Frontal cortex (tissue), 4 donors: Measurements from ENCODE around the gene GBF1. TPM values are rescaled to one million over a fixed set of nuclear protein-coding genes. Genes with fewer than 3 reads are reported as not detected.

Experiments used
- DNase-seq, 2 donors: peaks; one replicate each; pipeline ENCODE4 v3.0.0; 2012; ENCODE audit warnings: low spot score in 2 of 2
- FAIRE-seq: peaks from 2 replicates; lab custom pipeline; 2012; peaks lifted over from hg19 to GRCh38; lab: Jason Lieb, UNC
- total RNA-seq: library from RNA; depleted of rRNA; stranded (reverse); fragments of >200 nt; gene quantifications from one replicate; pipeline ENCODE4 v1.2.3, GENCODE V29; 2014
- donor health status: control.
- donor health status: control.
- donor health status: control.

The GBF1 gene
- total RNA-seq, 1 donor from 2014 or later: 14.7 TPM

GRCh38 chr10:102431452-102432124, 186.3 kb downstream of the GBF1 start:
- FAIRE-seq (no peak), DNase-seq (no peak)

Other genes with a start within 250 kb of the GBF1 start
- 23.2 TPM for gene ARMH3, start 189.4 kb upstream of the GBF1 start, total RNA-seq
- 21.2 TPM for gene HPS6, start 180.2 kb upstream of the GBF1 start, total RNA-seq
- 94.2 TPM for gene LDB1, start 125.2 kb upstream of the GBF1 start, total RNA-seq
- 8.6 TPM for gene PPRC1, start 112.5 kb upstream of the GBF1 start, total RNA-seq
- 40.8 TPM for gene NOLC1, start 93.1 kb upstream of the GBF1 start, total RNA-seq
- not detected for gene ELOVL3, start 19.2 kb upstream of the GBF1 start, total RNA-seq
- not detected for gene PITX3, start 4.0 kb upstream of the GBF1 start, total RNA-seq
- 0.41 TPM for gene NFKB2, start 150.2 kb downstream of the GBF1 start, total RNA-seq
- gene PSD, start 173.3 kb downstream of the GBF1 start, total RNA-seq: 98.2 TPM
- gene FBXL15, start 175.3 kb downstream of the GBF1 start, total RNA-seq: 13.5 TPM
- 53.0 TPM for gene CUEDC2, start 187.0 kb downstream of the GBF1 start, total RNA-seq
- gene C10orf95, start 206.0 kb downstream of the GBF1 start, total RNA-seq: 0.82 TPM